WERI-Rb-1 (cell line): Measurements from ENCODE around the gene IMP4.

Experiments used
- DNase-seq: peaks from one replicate; pipeline ENCODE4 v3.0.0-alpha.2; 2020
- H3K27ac ChIP-seq: fragments of 250-450 bp; sonication (Bioruptor Pico); 2 replicates; pipeline ENCODE4 v1.5.1; 2020; ENCODE audit warnings: mild to moderate bottlenecking, moderate library complexity
- H3K27me3 ChIP-seq: fragments of 250-450 bp; sonication (Bioruptor Pico); 2 replicates; pipeline ENCODE4 v1.5.1; 2021; ENCODE audit warnings: mild to moderate bottlenecking, low read depth, moderate library complexity; ENCODE audit not compliant: insufficient read depth, severe bottlenecking
- H3K36me3 ChIP-seq: fragments of 250-450 bp; sonication (Bioruptor Pico); 2 replicates; pipeline ENCODE4 v1.5.1; 2020; ENCODE audit warnings: mild to moderate bottlenecking, moderate library complexity
- H3K4me3 ChIP-seq: 2 replicates; pipeline ENCODE4 v1.5.1; 2011; ENCODE audit warnings: low read depth, mild to moderate bottlenecking, control low read depth, low read length
- H3K9me3 ChIP-seq: fragments of 250-450 bp; sonication (Bioruptor Pico); 2 replicates; pipeline ENCODE4 v1.5.1; 2021; ENCODE audit warnings: mild to moderate bottlenecking, moderate library complexity; ENCODE audit not compliant: severe bottlenecking
- CTCF ChIP-seq: IDR thresholded peaks from 2 replicates; pipeline ENCODE4 v1.5.1; 2011; ENCODE audit warnings: low read depth, mild to moderate bottlenecking, control low read depth, inconsistent platforms, low read length

IMP4 gene

DNA sequence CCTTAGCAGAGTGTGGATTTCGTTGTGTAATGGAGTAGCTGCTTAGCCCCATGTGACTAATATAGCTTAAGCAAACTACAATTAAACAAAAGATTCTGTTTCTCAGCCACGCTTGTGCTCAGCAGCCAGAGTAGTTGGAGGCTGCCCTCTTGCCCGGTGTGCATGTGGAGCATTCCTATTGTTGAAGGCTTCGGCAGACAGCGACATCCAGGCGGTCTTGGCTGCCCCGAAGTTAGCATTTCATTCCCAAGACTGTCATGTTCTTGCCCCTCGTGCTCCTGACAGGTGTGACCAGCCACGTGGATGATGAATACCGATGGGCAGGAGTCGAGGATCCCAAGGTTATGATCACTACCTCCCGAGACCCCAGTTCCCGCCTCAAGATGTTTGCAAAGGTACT lies 2.4 kb downstream of the IMP4 start:
- no peak for DNase-seq
- no peaks in the 10 kb centered on the region for H3K27me3 ChIP-seq
- TF ChIP-seq CTCF: no peak
- no peak overlapping the region for H3K27ac ChIP-seq
- H3K9me3 ChIP-seq: no peaks in the 10 kb centered on the region
- peaks cover 35% of the 10 kb centered on the region for H3K36me3 ChIP-seq
- H3K4me3 ChIP-seq: no peak overlapping the region

GRCh38 chr2:130345611-130346010 lies 2.9 kb downstream of the IMP4 start:
- no peaks in the 10 kb centered on the region for H3K9me3 ChIP-seq
- no peak for TF ChIP-seq CTCF
- peaks cover 35% of the 10 kb centered on the region for H3K36me3 ChIP-seq
- H3K4me3 ChIP-seq: no peak overlapping the region
- H3K27ac ChIP-seq: no peak overlapping the region
- no peaks in the 10 kb centered on the region for H3K27me3 ChIP-seq
- no peak for DNase-seq

DNA sequence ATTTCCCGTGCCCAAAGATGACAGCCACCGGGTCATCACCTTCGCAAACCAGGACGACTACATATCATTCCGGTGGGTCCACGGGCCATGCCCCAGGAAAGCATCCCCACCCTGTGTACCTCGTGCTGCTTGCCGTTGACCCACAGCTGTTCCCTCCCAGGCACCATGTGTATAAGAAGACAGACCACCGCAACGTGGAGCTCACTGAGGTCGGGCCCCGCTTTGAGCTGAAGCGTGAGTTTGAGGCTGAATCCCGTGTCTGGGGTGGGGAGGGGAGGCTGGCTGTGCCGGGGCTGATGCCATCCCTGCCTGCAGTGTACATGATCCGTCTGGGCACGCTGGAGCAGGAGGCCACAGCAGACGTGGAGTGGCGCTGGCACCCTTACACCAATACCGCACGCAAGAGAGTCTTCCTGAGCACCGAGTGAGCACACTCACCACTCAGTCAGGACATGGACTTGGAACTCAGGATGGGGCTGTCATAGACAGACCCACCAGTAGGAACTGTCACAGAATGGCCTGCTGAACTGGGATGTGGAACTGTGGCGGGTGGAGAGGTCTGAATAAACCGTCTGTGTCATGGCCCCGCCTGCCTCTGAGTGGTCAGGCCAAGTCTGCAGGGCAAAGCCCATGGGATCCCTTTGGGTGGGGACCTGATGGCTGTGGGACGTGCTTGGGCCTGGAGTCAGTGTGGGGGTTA lies 3.5 kb downstream of the IMP4 start:
- Histone ChIP-seq H3K27ac (no peak overlapping the region), H3K9me3 (no peaks in the 10 kb centered on the region), H3K4me3 (no peak overlapping the region), H3K36me3 (peaks cover 35% of the 10 kb centered on the region), H3K27me3 (no peaks in the 10 kb centered on the region)
- TF ChIP-seq CTCF: no peak
- DNase-seq: no peak

- TF ChIP-seq CTCF: no peak
- Histone ChIP-seq H3K4me3 (no peak overlapping the region), H3K36me3 (peaks cover 35% of the 10 kb centered on the region), H3K9me3 (no peaks in the 10 kb centered on the region), H3K27ac (no peak overlapping the region), H3K27me3 (no peaks in the 10 kb centered on the region)
- no peak for DNase-seq
These were observed 4.0 kb downstream of the IMP4 start for GRCh38 chr2:130346741-130347066.

GRCh38 chr2:130347220-130347925 lies 4.7 kb downstream of the IMP4 start:
- H3K9me3 ChIP-seq: no peaks in the 10 kb centered on the region
- peaks cover 35% of the 10 kb centered on the region for H3K36me3 ChIP-seq
- H3K27me3 ChIP-seq: no peaks in the 10 kb centered on the region
- no peak overlapping the region for H3K4me3 ChIP-seq
- H3K27ac ChIP-seq: no peak overlapping the region
- TF ChIP-seq CTCF: no peak
- DNase-seq: no peak
